Activated gamma-delta T cell treated with anti-CD3 and anti-CD28 coated beads, Interleukin-2, amount 50 U/mL, for 16 hours (primary cell): ENCODE results near the gene TRPT1.

ENCODE experiments used
- DNase-seq: peaks from one replicate; pipeline ENCODE4 v3.0.0-alpha.2; 2020; ENCODE audit warnings: low read depth

The TRPT1 gene

DNA sequence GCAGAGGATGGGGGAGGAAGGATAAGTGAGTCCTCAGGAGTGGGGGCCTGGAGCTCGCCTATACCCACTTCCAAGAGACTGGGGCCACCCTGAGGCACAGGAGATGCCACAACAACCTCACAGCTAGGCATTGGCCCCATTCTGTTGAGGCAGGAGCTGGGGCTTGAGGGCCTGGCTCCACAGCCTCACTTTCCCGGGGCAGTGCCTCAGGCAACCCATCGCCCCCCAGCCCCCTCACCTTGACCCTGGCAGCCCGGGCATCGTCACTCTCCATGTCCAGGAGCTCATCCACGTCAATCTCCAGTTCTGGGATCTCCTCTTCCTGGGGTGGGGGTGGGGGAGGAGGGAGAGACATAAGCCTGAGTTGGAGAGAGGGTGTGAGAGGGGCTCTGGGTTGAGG lies 19.0 kb upstream of the TRPT1 start:
- no peak for DNase-seq

DNA sequence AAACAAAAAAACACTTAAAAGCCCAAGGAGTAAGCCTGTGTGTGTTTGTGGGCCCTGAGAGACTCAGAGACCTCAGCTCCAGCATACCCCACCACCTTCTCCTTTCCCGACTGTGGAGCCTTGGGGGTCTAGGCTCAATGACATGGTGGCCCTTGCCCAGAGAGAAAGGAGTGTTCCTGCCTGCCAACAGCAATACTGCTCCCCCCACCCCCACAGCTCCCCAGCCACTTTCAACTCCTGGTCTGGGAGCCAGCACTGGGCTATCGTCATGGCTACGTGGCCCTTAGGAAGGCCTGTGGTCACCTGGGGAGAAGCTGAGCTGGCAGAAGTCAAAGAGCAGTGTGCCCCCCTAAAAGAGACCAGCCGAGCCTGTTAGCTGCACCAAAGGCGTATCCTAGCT lies 18.1 kb upstream of the TRPT1 start:
- DNase-seq, result no peak

DNA sequence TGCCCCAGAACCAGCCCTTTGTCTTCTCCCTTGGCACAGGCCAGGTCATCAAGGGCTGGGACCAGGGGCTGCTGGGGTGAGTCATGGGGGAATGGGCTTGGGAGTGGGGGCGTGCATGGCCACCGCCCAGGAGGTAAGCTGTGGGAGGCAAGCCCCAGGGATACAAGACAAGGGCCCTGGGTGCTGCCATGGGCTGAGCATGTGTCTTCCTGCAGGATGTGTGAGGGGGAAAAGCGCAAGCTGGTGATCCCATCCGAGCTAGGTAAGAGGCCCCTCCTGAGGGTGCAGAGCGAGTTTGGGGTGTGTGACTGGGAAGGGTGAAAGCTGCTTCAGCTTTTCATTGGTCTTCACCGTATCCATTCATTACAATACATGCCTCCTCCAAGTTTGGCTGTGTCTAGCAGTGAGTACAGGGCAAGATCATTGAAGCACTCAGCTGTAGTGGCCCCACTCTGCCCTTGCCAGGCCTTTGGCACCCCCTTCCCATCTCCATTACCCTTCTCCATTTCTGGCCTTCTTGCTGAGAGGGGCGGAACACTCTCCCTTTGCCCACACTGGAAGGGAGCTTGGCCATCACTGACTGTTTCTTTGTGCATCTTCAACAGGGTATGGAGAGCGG lies 17.4 kb upstream of the TRPT1 start:
- no peak for DNase-seq

DNA sequence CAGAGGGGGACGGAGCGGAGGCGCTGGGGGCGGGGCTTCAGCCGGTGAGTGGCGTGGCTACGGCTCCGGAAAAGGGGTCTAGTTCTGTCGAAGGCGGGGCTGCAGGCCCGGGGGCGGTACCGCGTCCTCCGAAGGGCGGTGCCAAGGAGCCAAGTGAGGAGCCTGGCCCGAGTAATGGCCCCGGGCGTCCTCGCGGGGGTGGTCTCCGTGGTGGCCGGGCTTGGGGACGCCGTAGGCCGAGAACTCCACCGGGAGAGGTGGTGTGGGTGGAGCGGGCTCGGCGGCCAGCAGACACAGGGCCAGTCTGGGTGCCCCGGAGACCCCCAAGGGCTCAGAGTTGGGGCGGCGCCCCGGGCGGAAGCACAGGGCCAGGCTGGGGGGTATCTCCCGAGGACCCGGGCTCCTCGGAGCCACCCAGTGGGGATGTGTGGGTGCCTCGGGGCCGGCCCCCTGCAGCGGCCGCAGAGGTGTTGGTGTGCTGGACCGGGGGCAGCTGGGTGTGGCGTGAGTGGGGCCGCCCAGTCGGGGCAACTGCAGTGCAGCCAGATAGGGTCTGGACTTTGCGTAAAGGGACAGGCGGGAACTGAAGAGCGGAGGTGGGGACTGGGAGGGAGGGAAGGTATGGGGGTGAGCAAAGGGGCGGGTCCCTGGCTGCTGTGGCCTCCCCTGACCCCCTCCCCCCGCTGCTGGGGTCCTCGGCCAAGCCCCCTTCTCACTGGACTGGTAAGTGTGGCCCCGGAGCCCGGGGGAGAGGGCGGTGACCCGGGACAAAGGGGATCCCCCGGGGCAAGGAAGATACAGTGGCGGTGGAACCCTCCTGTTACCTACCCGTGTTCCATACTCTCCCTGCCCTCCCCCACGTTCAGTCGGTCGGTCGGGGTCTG lies 15.7 kb upstream of the TRPT1 start:
- no peak for DNase-seq

DNA sequence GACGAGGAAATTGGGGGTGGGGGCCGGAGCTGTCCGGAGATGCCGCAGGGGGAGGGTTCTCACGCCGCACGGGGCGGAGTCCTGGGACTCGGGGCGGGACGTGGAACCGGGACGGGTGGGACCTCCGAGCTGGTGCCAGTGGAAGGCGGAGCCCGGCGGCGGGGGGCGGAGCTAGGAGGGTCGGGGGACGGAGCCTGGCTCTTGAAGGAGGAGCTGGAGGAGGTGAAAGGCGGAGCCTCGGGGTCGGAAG lies 15.2 kb upstream of the TRPT1 start:
- DNase-seq, result peak; percentile 99

DNA sequence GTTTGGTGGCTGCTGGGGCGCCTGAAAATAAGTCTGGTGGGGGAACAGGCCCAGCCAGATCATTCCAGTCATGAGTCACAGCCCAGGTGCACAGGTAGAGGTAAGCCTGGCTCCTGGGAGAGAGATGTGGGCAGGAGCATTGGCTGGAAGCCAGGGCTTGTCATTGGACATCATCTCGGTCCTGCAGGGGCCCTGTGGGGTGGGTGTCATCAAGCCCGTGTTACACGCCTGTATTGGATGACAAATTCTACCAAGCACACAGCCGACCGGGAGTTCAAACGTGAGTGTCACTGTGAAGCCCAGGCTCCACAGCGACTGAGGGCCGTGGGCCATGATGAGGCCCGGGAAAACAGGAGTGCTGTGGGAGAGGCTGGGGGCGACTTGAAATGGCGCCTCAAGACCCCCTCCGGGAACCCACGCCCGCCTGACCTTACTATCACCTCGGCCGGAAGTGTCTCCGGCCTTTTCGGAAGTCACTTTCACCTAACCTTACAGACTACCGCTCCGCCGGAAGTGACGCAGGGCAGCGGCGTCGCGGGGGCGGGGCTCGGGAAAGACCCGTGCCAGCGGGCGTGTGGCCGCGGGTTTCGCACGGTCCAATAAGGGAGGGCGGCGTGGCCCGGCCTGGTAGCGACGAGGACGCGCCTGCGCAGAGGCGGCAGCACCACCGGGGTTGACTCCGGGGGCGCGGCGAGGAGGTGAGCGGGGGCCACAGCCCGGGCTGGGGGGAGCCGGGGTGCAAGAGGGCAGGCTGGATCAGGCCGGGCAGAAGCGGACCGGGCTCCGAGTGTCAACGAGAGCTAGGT lies 14.7 kb upstream of the TRPT1 start, which contains the start of gene FKBP2:
TSS of gene FKBP2 (plus strand) at position 661 of the 806 bp plus-strand sequence. CDS start 1,293 bp downstream, outside the sequence.
- DNase-seq, result peak; percentile 98

DNA sequence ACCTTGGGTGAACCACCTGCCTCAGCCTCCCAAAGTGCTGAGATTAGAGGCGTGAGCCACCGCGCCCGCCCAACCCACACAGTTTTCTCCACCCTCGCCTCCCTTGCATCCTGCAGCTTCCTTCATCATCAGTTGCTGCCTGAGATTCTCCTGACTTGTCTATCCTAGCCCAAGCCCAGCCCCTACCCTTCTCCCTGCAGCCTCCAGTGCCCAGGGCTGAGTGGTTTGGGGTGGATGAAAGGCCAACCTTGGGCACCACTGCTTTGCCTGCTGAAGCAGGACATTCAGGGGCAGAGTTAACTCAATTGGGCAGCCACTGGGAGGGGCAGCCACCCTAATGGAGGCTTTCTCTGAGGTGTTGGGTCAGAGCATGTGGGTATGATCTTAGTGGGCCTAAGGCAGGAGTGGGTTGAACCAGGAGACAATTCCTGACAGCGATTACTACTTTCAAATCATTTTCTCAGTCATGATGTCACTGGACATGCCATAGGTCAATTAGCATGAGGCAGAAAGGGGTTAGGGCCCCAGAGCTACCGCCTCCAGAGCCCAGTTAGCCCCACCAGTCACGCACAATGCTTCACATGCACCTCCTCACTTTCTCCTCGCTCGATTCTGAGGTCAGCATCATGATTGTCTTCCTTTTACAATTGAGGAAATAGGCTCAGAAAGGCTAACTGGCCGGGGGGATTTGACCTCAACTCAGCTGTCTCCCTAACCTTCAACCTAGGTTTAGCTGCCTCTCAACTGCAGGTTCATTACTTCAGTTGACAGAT lies 13.9 kb upstream of the TRPT1 start:
- no peak for DNase-seq

DNA sequence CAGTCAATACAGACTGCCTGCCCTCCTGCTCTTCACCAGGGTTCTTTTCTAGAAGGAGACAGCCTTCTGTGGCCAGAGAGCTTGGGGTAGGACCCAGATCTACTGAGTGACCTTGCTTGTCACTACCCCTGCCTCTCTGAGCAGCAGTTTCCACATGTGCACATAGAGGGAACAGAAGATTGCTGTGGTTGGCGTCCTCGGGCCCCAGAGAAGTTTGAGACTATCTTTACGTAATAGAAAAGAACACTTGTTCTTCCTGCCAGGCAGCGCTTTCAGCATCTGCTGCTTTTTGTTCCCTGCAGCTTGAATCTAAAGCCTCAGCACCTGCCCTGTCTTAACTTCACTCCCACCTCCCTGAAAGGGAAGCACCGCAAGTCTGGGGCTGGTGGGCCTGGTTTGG lies 13.0 kb upstream of the TRPT1 start:
- DNase-seq, result no peak

DNA sequence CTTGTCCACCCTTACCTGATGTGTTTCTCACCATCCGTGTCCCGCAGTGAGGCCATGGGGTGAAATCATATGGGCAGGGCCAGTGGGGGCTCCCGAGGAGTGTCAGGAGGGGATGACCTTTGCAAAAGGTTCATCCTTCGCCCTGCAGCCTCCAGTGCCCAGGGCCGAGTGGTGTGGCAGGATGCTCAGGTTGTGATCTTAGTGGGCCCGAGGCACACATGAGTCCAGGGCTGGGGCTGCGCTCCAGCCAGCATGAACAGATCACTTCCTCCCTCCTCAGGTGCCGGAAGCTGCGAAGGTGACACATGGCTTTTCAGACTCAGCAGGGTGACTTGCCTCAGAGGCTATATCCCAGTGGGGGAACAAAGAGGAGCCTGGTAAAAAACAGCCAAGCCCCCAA lies 12.1 kb upstream of the TRPT1 start:
- no peak for DNase-seq

DNA sequence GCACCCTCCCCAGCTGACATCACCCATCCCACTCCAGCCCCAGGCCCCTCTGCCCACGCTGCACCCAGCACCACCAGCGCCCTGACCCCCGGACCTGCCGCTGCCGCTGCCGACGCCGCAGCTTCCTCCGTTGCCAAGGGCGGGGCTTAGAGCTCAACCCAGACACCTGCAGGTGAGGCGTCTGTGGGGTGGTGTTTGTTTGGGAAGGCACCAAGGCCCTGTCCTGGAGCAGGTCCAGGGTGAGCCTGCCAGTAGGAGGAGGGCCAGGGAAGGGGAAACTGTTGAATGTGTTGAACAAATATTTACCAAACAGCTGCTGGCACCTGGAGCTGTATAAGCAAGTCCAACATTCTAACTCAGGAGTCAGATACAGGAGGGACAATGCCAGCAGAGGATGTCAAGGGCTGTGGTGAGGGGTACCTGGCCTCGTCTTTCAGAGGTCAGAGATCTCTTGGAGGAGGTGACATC lies 11.5 kb upstream of the TRPT1 start:
- DNase-seq, result no peak

DNA sequence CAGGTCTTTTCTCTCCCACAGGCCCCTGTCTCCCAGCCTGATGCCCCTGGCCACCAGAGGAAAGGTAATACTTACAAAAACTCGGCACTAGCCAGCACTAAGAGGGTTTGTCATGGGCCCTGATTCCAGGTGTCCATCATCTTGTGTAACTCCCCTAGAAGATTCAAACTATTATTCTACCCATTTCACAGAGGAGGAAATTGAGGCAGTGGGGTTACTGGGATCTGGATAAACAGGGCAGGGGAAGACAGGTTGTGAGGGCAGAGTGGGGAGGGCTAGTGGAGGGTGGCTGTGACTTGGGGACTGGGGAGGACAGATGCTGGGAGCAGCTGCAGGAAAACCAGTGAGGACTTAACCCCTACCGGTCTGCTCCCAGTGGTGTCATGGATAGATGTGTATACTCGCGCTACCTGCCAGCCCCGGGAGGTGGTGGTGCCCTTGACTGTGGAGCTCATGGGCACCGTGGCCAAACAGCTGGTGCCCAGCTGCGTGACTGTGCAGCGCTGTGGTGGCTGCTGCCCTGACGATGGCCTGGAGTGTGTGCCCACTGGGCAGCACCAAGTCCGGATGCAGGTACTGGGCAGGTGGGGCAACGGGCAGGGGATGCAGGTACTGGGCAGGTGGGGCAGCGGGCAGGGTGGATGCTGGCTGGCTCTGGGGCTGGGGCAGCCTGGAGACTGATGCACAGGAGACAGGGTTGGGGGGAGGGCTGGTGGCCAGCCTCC lies 9.6 kb upstream of the TRPT1 start:
- no peak for DNase-seq

DNA sequence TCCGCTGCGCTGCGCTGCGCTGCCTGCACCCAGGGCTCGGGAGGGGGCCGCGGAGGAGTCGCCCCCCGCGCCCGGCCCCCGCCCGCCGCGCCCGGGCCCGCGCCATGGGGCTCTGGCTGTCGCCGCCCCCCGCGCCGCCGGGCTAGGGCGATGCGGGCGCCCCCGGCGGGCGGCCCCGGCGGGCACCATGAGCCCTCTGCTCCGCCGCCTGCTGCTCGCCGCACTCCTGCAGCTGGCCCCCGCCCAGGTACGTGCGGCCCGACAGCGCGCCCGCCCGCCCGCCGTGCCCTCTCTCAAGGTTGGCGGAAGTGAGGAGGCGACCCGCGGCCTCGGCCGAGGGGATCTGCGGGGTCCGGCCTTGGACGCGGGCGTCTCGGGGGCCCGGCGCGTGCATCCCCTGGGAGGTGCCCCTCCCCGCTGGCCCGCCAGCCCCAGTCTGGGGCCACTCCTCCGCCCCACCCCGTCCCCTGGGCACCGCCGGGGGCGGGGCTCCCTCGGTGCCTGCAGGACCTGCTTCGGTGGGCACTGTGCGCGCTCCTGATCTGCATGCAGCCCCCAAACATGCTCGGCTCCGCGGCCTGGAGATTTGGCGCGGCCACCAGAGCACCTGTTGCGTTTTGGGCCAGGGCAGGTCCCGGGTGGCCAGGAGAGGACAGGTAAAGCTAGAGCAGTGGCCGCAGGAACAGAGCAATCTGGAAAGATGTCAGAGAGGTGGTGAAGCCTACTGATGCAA lies 8.8 kb upstream of the TRPT1 start:
- peak; percentile 31 for DNase-seq

DNA sequence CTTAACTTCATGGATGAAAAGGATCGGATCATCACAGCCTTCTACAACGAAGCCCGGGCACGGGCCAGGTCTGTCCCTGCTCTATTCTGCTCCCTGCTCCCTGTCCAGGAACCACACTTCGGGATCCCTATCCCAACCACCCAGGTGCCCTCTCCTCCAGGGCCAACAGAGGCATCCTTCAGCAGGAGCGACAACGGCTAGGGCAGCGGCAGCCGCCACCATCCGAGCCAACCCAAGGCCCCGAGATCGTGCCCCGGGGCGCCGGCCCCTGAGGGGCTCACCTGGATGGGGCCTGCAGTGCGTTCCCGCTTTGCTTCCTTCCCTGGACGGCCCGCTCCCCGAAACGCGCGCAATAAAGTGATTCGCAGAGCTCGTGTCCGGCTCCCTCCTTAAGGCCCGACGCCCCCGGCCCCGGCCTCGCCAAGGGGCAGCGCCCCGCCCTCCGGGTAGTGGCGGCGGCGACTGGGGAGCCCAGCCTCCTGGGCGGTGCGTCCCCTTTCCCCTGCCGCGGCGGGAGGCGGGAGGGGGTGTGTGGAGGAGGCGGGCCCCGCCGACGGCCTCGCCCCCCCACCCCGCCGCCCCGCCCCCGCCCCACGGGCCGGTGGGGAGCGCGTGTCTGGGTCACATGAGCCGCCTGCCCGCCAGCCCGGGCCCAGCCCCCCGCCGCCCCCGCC lies 8.1 kb upstream of the TRPT1 start, which contains the start of gene VEGFB:
TSS of gene VEGFB (plus strand) at position 672 of the 674 bp plus-strand sequence. CDS start 250 bp downstream, outside the sequence.
- DNase-seq, result peak; percentile 60

DNA sequence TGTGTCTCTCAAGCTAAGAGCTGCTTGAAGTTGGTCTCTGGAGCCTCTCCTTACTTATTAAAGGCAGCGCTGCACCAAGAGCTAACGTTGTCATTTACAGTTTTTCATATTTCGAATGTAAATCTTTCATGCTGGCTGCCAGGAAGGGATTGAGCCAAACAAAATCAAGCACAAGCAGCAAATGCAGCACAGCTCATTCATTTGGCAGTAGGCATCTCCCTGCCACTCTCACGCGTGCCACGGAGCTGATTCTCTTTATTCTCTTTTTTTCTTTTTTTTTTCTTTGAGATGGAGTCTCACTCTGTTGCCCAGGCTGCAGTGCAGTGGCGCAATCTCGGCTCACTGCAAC lies 7.0 kb upstream of the TRPT1 start:
- DNase-seq, result no peak

DNA sequence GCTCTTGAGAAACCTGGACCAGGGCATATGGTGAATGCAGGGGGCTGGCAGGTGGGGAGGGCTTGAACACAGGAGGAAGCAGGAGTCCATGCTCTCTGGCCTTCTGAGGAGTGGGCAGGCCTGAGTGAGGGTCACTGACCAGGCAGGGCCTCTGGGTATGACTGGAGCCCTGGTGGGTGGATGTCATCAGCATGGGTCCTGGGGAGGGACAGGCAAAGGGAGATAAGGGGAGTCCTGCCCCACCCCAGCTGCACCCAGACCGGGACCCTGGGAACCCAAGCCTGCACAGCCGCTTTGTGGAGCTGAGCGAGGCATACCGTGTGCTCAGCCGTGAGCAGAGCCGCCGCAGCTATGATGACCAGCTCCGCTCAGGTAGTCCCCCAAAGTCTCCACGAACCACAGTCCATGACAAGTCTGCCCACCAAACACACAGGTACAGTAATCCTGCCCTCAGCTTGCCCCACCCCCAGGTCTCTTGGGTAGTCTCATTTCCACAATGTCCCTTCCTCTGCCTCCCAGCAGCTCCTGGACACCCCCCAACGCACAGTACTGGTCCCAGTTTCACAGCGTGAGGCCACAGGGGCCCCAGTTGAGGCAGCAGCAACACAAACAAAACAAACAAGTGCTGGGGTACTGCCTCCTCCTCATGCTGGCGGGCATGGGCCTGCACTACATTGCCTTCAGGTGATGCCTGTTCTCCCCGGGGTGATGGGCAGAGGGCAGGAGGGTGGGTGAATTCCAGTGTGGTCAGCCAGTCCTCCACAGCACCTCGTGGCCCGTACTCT lies 6.4 kb upstream of the TRPT1 start:
- no peak for DNase-seq

DNA sequence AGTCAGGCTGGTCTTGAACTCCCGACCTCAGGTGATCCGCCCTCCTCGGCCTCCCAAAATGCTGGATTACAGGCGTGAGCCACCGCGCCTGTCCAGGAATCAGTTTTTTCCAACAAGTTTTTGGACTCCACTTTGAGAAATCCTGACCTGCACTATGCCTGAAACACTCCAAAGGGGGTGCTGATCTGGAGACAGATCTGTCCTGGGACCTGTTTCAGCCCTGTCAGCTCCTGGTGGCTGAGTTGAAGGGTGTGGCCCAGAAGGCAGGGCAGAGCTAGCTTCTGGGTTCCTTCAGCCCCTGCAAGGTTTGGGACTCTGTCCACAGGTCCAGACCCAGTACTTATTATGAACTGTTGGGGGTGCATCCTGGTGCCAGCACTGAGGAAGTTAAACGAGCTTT lies 5.6 kb upstream of the TRPT1 start:
- DNase-seq, result no peak

DNA sequence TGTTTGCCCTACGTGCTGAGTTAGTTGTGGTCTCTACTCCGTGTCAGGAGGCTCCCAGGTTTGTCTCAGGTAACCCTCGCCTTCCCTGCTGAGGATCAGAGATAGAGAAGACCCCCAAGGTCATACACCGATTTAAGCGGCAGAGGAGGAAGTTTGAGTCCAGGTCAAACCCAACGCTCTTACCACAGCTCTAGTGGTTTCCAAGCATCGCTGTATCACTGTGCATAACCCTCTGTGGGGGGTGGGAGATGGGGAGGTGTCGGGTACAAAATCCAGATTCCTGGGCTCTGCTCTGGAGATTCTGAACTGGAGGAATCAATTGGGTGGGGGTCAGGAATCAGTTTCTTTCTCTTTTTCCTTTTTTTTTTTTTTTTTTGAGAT lies 5.0 kb upstream of the TRPT1 start:
- DNase-seq, result no peak

DNA sequence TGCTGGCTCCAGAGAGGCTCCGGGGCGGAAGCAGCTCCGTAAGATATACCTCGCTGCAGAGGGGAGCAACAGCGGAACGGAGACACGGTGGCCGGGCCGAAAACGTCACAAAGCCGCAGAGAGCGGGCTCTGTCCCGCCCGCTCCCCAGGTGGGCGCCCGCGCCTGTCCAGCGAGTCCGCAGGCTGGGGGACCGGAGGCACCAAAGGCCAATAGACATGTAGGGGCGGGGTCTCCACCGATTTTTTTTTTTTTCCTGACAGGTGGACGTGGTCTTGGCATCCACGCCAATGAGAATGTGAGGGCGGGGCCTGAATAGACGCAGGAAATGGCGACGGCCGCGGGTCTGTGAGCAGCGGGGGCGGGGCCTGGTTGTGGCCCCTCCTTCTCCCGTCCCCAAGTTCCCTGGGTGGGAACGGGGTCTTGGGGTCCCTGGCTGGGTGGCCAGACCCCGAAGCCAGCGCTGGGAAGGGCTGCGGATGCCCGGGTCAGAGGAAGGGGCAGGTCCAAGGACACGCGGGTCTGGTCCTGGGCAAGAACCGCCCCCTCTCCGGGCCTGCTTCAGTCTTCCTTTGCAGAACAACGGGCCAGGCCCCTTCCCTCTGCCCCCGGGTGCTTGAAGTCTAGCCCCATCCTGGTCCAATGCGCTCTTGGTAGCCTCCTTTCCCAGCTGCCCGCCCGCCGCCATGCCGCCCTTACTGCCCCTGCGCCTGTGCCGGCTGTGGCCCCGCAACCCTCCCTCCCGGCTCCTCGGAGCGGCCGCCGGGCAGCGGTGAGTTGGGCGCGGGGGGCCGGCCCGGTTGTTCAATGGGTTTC lies 4.4 kb upstream of the TRPT1 start, which contains the start of gene DNAJC4:
TSS of gene DNAJC4 (plus strand) at position 378 of the 814 bp plus-strand sequence. CDS start at position 685, 307 bp downstream.
- peak; percentile 81 for DNase-seq
